WTC11 (cell line): ENCODE measurements around the gene KIF3B. TPM values are rescaled to one million over a fixed set of nuclear protein-coding genes. Genes with fewer than 3 reads are reported as not detected.

Experiments
- ATAC-seq: fragments of 200-7000 bp; cut with Tn5 transposase; 2 replicates; pipeline ENCODE4 v1.10.0; 2021; ENCODE audit warnings: mild to moderate bottlenecking, moderate library complexity
- CTCF ChIA-PET: fragments of 300-600 bp; sonication (Branson Sonifier 250); formaldehyde crosslinking; loops from one replicate; lab custom pipeline; 2021; ENCODE audit warnings: antibody characterized with exemption; lab: Charles Lee
- POLR2A ChIA-PET: fragments of 350-600 bp; sonication (Branson Sonifier 250); formaldehyde crosslinking; loops from one replicate; lab custom pipeline; 2021; ENCODE audit warnings: antibody characterized with exemption; lab: Charles Lee
- DNase-seq: peaks from one replicate; pipeline ENCODE4 v3.0.0; 2021; ENCODE audit warnings: low spot score
- H3K27ac Mint-ChIP-seq: 2 replicates; pipeline ENCODE4 v1.8.0; 2021; ENCODE audit warnings: mixed read lengths
- H3K27me3 Mint-ChIP-seq: 2 replicates; pipeline ENCODE4 v1.8.0; 2021; ENCODE audit warnings: low read depth, mild to moderate bottlenecking, moderate library complexity, mixed read lengths
- H3K36me3 Mint-ChIP-seq: 2 replicates; pipeline ENCODE4 v1.8.0; 2021; ENCODE audit warnings: mixed read lengths
- H3K4me1 Mint-ChIP-seq: 2 replicates; pipeline ENCODE4 v1.8.0; 2022; ENCODE audit warnings: mixed read lengths
- H3K4me3 Mint-ChIP-seq: 2 replicates; pipeline ENCODE4 v1.8.0; 2021; ENCODE audit warnings: mild to moderate bottlenecking, moderate library complexity, mixed read lengths
- H3K9me3 Mint-ChIP-seq: 2 replicates; pipeline ENCODE4 v1.8.0; 2021; ENCODE audit warnings: mixed read lengths
- AFF4 ChIP-seq: sonication (generic); formaldehyde crosslinking; IDR thresholded peaks from 2 replicates; pipeline ENCODE4 v1.8.1; 2023; ENCODE audit warnings: mild to moderate bottlenecking, missing genetic modification reagents, borderline replicate concordance
- ATF2 ChIP-seq: sonication (generic); formaldehyde crosslinking; IDR thresholded peaks from 2 replicates; pipeline ENCODE4 v1.8.1; 2022; ENCODE audit warnings: low read depth, missing genetic modification reagents, borderline replicate concordance
- CDX4 ChIP-seq: fragments of 250-450 bp; sonication (Bioruptor Pico); IDR thresholded peaks from 2 replicates; pipeline ENCODE4 v1.9.0; 2021; ENCODE audit warnings: moderate library complexity, mild to moderate bottlenecking, inconsistent platforms, borderline replicate concordance
- CREM ChIP-seq: sonication (generic); formaldehyde crosslinking; IDR thresholded peaks from 2 replicates; pipeline ENCODE4 v1.8.1; 2022; ENCODE audit warnings: mild to moderate bottlenecking, missing genetic modification reagents, moderate library complexity
- ELF4 ChIP-seq: sonication (generic); formaldehyde crosslinking; IDR thresholded peaks from 2 replicates; pipeline ENCODE4 v1.8.1; 2022; ENCODE audit warnings: low read depth, mild to moderate bottlenecking, moderate library complexity, missing genetic modification reagents
- ESRRA ChIP-seq: sonication (generic); formaldehyde crosslinking; IDR thresholded peaks from 2 replicates; pipeline ENCODE4 v1.8.1; 2022; ENCODE audit warnings: mild to moderate bottlenecking, missing genetic modification reagents, borderline replicate concordance
- IRF1 ChIP-seq: sonication (generic); formaldehyde crosslinking; IDR thresholded peaks from 2 replicates; pipeline ENCODE4 v1.8.0; 2023; ENCODE audit warnings: missing genetic modification reagents
- JAZF1 ChIP-seq: fragments of 250-450 bp; sonication (Bioruptor Pico); IDR thresholded peaks from 2 replicates; pipeline ENCODE4 v1.9.0; 2021; ENCODE audit warnings: moderate library complexity, mild to moderate bottlenecking, inconsistent platforms
- JUN ChIP-seq: sonication (generic); formaldehyde crosslinking; IDR thresholded peaks from 2 replicates; pipeline ENCODE4 v1.8.0; 2023; ENCODE audit warnings: mild to moderate bottlenecking, missing genetic modification reagents
- KAT7 ChIP-seq: sonication (generic); formaldehyde crosslinking; IDR thresholded peaks from 2 replicates; pipeline ENCODE4 v1.8.1; 2023; ENCODE audit warnings: missing genetic modification reagents, mild to moderate bottlenecking, borderline replicate concordance
- MYBL2 ChIP-seq: sonication (generic); formaldehyde crosslinking; IDR thresholded peaks from 2 replicates; pipeline ENCODE4 v1.8.1; 2023; ENCODE audit warnings: mild to moderate bottlenecking, moderate library complexity, missing genetic modification reagents
- NFE2L1 ChIP-seq: sonication (generic); formaldehyde crosslinking; IDR thresholded peaks from 2 replicates; pipeline ENCODE4 v1.8.1; 2023; ENCODE audit warnings: missing genetic modification reagents
- NFYB ChIP-seq: sonication (generic); formaldehyde crosslinking; conservative IDR thresholded peaks from 2 replicates; pipeline ENCODE4 v1.8.0; 2022; ENCODE audit warnings: low read depth, missing genetic modification reagents
- NR1H2 ChIP-seq: sonication (generic); formaldehyde crosslinking; IDR thresholded peaks from 2 replicates; pipeline ENCODE4 v1.9.0; 2021; ENCODE audit warnings: mild to moderate bottlenecking, moderate library complexity, missing genetic modification reagents
- OVOL2 ChIP-seq: fragments of 250-450 bp; sonication (Bioruptor Pico); IDR thresholded peaks from 2 replicates; pipeline ENCODE4 v1.9.0; 2021; ENCODE audit warnings: mild to moderate bottlenecking, borderline replicate concordance
- RORB ChIP-seq: fragments of 250-450 bp; sonication (Bioruptor Pico); IDR thresholded peaks from 2 replicates; pipeline ENCODE4 v1.9.0; 2021; ENCODE audit warnings: mild to moderate bottlenecking
- SMAD3 ChIP-seq: sonication (generic); formaldehyde crosslinking; IDR thresholded peaks from 2 replicates; pipeline ENCODE4 v1.8.0; 2022; ENCODE audit warnings: missing genetic modification reagents, mild to moderate bottlenecking, borderline replicate concordance
- TCF7 ChIP-seq: sonication (generic); formaldehyde crosslinking; IDR thresholded peaks from 2 replicates; pipeline ENCODE4 v1.8.0; 2022; ENCODE audit warnings: mild to moderate bottlenecking, low read depth, missing genetic modification reagents, moderate library complexity
- TEAD4 ChIP-seq: sonication (generic); formaldehyde crosslinking; IDR thresholded peaks from 2 replicates; pipeline ENCODE4 v1.8.0; 2022; ENCODE audit warnings: mild to moderate bottlenecking, missing genetic modification reagents
- ZNF219 ChIP-seq: sonication (generic); formaldehyde crosslinking; IDR thresholded peaks from 2 replicates; pipeline ENCODE4 v1.8.0; 2023; ENCODE audit warnings: missing genetic modification reagents, mild to moderate bottlenecking, borderline replicate concordance
- ZNF232 ChIP-seq: sonication (generic); formaldehyde crosslinking; IDR thresholded peaks from 2 replicates; pipeline ENCODE4 v1.8.0; 2022; ENCODE audit warnings: mild to moderate bottlenecking, missing genetic modification reagents
- ZNF671 ChIP-seq: fragments of 250-450 bp; sonication (Bioruptor Pico); IDR thresholded peaks from 2 replicates; pipeline ENCODE4 v1.8.0; 2021; ENCODE audit warnings: mild to moderate bottlenecking
- total RNA-seq: library from RNA; stranded (reverse); gene quantifications from 3 replicates; pipeline ENCODE4 v1.2.3, GENCODE V29; 2021
- TF ChIP-seq, protein P1 (sequence below): fragments of 250-450 bp; sonication (Bioruptor Pico); IDR thresholded peaks from 2 replicates; pipeline ENCODE4 v1.8.0; 2021; ENCODE audit warnings: mild to moderate bottlenecking
- TF ChIP-seq, protein P2 (sequence below): fragments of 250-450 bp; sonication (Bioruptor Pico); IDR thresholded peaks from 2 replicates; pipeline ENCODE4 v1.9.0; 2021; ENCODE audit warnings: mild to moderate bottlenecking
- TF ChIP-seq, protein P3 (sequence below): sonication (generic); formaldehyde crosslinking; conservative IDR thresholded peaks from 2 replicates; pipeline ENCODE4 v1.8.1; 2022; ENCODE audit warnings: mild to moderate bottlenecking, missing genetic modification reagents

KIF3B gene
- total RNA-seq, 1 experiment from 2014 or later = 21.5 TPM

DNA sequence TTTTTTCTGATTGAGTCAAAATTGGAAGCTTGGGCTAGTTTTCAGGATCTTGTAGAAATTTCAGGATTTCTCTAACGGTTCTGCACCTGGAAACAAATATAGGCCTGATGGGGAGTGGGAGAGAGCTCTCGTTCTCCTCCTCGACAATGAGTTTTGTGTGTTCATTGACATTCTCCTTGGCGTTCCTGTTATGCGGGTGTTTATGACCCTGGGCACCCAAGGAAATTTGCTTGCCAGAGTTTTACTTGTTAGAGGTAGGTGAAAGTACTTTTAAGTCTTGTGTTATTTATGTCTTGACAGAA, 82.8 kb downstream of the KIF3B start:
- Mint-ChIP-seq H3K36me3 (peaks cover 2% of the 10 kb centered on the region; the same call in 1 of the 2 replicates), H3K9me3 (no peaks in the 10 kb centered on the region), H3K27ac (no peak overlapping the region), H3K27me3 (peaks cover 81% of the 10 kb centered on the region), H3K4me3 (peak overlapping the region; percentile 21; the same call in 1 of the 2 replicates), H3K4me1 (peaks cover 12% of the 10 kb centered on the region)
- TF ChIP-seq CREM (no peak), AFF4 (CRISPR knock-in tag) (no peak), ZNF219 (no peak), JAZF1 (no peak), ESRRA (CRISPR knock-in tag) (no peak)
- ATAC-seq (no peak), DNase-seq (no peak)
- ChIA-PET POLR2A (no interaction called here), CTCF (no interaction called here)

GRCh38 chr20:32362901-32363364, 85.5 kb downstream of the KIF3B start:
- ChIA-PET CTCF (no interaction called here), POLR2A (no interaction called here)
- H3K27me3 Mint-ChIP-seq = peaks cover 74% of the 10 kb centered on the region

GRCh38 chr20:32363492-32363891, 86.0 kb downstream of the KIF3B start:
- DNase-seq (no peak), ATAC-seq (no peak)
- no peaks in the 10 kb centered on the region for H3K9me3 Mint-ChIP-seq
- H3K4me3 Mint-ChIP-seq = no peak overlapping the region
- ChIA-PET CTCF (no interaction called here), POLR2A (no interaction called here)
- peaks cover 74% of the 10 kb centered on the region for H3K27me3 Mint-ChIP-seq
- H3K36me3 Mint-ChIP-seq = peaks cover 2% of the 10 kb centered on the region; the same call in 1 of the 2 replicates
- peaks cover 7% of the 10 kb centered on the region for H3K4me1 Mint-ChIP-seq
- no peak overlapping the region for H3K27ac Mint-ChIP-seq
- TF ChIP-seq, protein P1, sequence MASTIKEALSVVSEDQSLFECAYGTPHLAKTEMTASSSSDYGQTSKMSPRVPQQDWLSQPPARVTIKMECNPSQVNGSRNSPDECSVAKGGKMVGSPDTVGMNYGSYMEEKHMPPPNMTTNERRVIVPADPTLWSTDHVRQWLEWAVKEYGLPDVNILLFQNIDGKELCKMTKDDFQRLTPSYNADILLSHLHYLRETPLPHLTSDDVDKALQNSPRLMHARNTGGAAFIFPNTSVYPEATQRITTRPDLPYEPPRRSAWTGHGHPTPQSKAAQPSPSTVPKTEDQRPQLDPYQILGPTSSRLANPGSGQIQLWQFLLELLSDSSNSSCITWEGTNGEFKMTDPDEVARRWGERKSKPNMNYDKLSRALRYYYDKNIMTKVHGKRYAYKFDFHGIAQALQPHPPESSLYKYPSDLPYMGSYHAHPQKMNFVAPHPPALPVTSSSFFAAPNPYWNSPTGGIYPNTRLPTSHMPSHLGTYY (CRISPR knock-in tag) = no peak
- TF ChIP-seq ELF4 (no peak), OVOL2 (CRISPR knock-in tag) (no peak), JUN (CRISPR knock-in tag) (no peak), NR1H2 (CRISPR knock-in tag) (no peak), ZNF232 (no peak), IRF1 (no peak), TCF7 (CRISPR knock-in tag) (no peak), NFYB (CRISPR knock-in tag) (no peak)
- TF ChIP-seq, protein P2, sequence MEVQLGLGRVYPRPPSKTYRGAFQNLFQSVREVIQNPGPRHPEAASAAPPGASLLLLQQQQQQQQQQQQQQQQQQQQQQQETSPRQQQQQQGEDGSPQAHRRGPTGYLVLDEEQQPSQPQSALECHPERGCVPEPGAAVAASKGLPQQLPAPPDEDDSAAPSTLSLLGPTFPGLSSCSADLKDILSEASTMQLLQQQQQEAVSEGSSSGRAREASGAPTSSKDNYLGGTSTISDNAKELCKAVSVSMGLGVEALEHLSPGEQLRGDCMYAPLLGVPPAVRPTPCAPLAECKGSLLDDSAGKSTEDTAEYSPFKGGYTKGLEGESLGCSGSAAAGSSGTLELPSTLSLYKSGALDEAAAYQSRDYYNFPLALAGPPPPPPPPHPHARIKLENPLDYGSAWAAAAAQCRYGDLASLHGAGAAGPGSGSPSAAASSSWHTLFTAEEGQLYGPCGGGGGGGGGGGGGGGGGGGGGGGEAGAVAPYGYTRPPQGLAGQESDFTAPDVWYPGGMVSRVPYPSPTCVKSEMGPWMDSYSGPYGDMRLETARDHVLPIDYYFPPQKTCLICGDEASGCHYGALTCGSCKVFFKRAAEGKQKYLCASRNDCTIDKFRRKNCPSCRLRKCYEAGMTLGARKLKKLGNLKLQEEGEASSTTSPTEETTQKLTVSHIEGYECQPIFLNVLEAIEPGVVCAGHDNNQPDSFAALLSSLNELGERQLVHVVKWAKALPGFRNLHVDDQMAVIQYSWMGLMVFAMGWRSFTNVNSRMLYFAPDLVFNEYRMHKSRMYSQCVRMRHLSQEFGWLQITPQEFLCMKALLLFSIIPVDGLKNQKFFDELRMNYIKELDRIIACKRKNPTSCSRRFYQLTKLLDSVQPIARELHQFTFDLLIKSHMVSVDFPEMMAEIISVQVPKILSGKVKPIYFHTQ (CRISPR knock-in tag) = no peak
- TF ChIP-seq, protein P3, sequence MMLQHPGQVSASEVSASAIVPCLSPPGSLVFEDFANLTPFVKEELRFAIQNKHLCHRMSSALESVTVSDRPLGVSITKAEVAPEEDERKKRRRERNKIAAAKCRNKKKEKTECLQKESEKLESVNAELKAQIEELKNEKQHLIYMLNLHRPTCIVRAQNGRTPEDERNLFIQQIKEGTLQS (CRISPR knock-in tag) = no peak

More at GRCh38 chr20:32362901-32363364, 85.5 kb downstream of the KIF3B start:
- DNase-seq = no peak
- Mint-ChIP-seq H3K4me1 (peaks cover 7% of the 10 kb centered on the region), H3K27ac (no peak overlapping the region), H3K9me3 (no peaks in the 10 kb centered on the region), H3K36me3 (peaks cover 2% of the 10 kb centered on the region; the same call in 1 of the 2 replicates), H3K4me3 (no peak overlapping the region)
- TF ChIP-seq CREM = no peak
- no peak for TF ChIP-seq SMAD3 (CRISPR knock-in tag)
- TF ChIP-seq KAT7 (CRISPR knock-in tag) = no peak
- no peak for TF ChIP-seq ATF2
- no peak for TF ChIP-seq TEAD4
- no peak for TF ChIP-seq ZNF671 (CRISPR knock-in tag)
- no peak for TF ChIP-seq NFE2L1
- TF ChIP-seq RORB = no peak
- no peak for TF ChIP-seq CDX4 (CRISPR knock-in tag)
- no peak for TF ChIP-seq MYBL2 (CRISPR knock-in tag)
- ATAC-seq = no peak
